BJ (cell line): ENCODE measurements around the gene RETREG3. TPM values are rescaled to one million over a fixed set of nuclear protein-coding genes. Genes with fewer than 3 reads are reported as not detected.
"Not testable (repeated sequence)": the region's sequence is repeated elsewhere in the genome, so short reads cannot be mapped to it uniquely, and the experiment has no call there.

Experiments used
- CTCF ChIA-PET: fragments of 350-600 bp; formaldehyde crosslinking; extraction: SDS; loops from one replicate; lab custom pipeline; 2021; ENCODE audit warnings: antibody characterized with exemption, inconsistent platforms; lab: Yijun Ruan, JAX
- POLR2A ChIA-PET: fragments of 300-600 bp; sonication (Branson Sonifier 250); formaldehyde crosslinking; extraction: SDS; loops from one replicate; lab custom pipeline; 2021; ENCODE audit warnings: antibody characterized with exemption; lab: Charles Lee
- DNase-seq: peaks from one replicate; pipeline ENCODE4 v3.0.0-alpha.2; 2011; ENCODE audit warnings: low read depth
- H3K27me3 ChIP-seq: 2 replicates; pipeline ENCODE4 v1.6.0; 2011; ENCODE audit warnings: low read length; ENCODE audit not compliant: control insufficient read depth, insufficient read depth
- H3K36me3 ChIP-seq: 2 replicates; pipeline ENCODE4 v1.5.1; 2011; ENCODE audit warnings: low read length; ENCODE audit not compliant: control insufficient read depth, insufficient read depth
- H3K4me3 ChIP-seq: 2 replicates; pipeline ENCODE4 v1.5.1; 2011; ENCODE audit warnings: low read depth, mild to moderate bottlenecking, control low read depth, low read length
- polyA plus RNA-seq: library from polyadenylated mRNA; depleted of rRNA; stranded (reverse); fragments of >200 nt; gene quantifications from 2 replicates; pipeline ENCODE4 v1.2.3, GENCODE V29; 2011
- TF ChIP-seq, protein P1 (sequence below): IDR thresholded peaks from 2 replicates; pipeline ENCODE4 v1.5.1; 2011; ENCODE audit warnings: low read depth, mild to moderate bottlenecking, control low read depth, inconsistent platforms, low read length, moderate library complexity; ENCODE audit not compliant: insufficient read depth

RETREG3 gene
- polyA plus RNA-seq, 1 experiment: 54.4 TPM

DNA sequence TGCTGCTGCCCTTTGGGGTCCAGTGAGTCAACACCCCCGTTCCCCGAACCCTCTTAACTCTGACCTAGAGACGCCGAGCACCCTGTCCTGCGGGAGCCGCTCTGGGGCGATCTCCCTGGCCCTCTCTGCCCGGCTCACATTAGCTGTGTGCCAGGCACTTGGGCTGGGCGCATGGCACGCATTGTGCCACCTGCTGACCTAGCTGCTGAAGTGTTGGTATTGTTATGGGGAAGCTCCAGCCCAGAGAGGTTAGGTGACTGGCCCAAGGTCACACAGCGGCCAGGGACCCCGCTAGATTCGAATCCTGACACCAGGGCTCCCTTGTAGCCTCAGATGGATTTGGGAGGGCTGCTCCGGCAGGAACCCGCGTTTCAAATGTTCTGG is 55.3 kb downstream of the RETREG3 start:
- POLR2A ChIA-PET: interaction anchor here (0.5 kb wide), 1 partner anchor 24 kb away, joined by 5 read pairs; no protein-coding TSS in a partner anchor
- CTCF ChIA-PET: interaction anchor here (1.1 to 1.8 kb wide), 4 partner anchors 12 to 486 kb away, joined by 3 to 4 read pairs (median 4); no protein-coding TSS in a partner anchor
- no peaks in the 10 kb centered on the region for H3K27me3 ChIP-seq
- peak overlapping the region; percentile 95 for H3K4me3 ChIP-seq
- TF ChIP-seq, protein P1, sequence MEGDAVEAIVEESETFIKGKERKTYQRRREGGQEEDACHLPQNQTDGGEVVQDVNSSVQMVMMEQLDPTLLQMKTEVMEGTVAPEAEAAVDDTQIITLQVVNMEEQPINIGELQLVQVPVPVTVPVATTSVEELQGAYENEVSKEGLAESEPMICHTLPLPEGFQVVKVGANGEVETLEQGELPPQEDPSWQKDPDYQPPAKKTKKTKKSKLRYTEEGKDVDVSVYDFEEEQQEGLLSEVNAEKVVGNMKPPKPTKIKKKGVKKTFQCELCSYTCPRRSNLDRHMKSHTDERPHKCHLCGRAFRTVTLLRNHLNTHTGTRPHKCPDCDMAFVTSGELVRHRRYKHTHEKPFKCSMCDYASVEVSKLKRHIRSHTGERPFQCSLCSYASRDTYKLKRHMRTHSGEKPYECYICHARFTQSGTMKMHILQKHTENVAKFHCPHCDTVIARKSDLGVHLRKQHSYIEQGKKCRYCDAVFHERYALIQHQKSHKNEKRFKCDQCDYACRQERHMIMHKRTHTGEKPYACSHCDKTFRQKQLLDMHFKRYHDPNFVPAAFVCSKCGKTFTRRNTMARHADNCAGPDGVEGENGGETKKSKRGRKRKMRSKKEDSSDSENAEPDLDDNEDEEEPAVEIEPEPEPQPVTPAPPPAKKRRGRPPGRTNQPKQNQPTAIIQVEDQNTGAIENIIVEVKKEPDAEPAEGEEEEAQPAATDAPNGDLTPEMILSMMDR: no peak
- H3K36me3 ChIP-seq: no peaks in the 10 kb centered on the region; the same call in 1 of the 2 replicates
- no peak for DNase-seq

DNA sequence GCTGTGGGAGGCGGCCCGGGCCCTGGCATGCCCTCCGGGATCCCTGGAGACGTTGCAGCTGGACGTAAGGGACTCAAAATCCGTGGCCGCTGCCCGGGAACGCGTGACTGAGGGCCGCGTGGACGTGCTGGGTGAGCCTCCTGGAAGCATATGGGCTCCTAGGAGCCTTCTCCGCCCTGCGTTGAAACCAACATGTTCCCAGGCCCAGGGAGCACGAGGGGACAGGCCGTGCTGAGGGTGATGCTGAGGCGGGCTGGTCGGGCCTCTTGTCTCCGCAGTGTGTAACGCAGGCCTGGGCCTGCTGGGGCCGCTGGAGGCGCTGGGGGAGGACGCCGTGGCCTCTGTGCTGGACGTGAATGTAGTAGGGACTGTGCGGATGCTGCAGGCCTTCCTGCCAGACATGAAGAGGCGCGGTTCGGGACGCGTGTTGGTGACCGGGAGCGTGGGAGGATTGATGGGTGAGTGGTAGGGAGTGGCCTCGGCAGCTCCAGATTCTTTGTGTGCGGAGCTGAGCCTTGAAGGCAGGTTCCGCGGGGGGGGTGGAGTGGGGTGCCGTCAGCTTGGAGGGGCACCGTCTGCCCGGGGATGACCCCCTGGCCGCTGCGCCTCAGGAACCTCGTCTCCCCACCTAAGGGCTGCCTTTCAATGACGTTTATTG is 55.9 kb downstream of the RETREG3 start:
- POLR2A ChIA-PET: interaction anchor here (0.6 kb wide), 1 partner anchor 395 kb away, joined by 5 read pairs; no protein-coding TSS in a partner anchor
- Histone ChIP-seq H3K36me3 (no peaks in the 10 kb centered on the region; the same call in 1 of the 2 replicates), H3K4me3 (no peak overlapping the region), H3K27me3 (no peaks in the 10 kb centered on the region)
- no peak for DNase-seq
- CTCF ChIA-PET: interaction anchor here (1.1 to 1.8 kb wide), 3 partner anchors 25 to 485 kb away, joined by 3 to 4 read pairs (median 4); no protein-coding TSS in a partner anchor
- TF ChIP-seq, protein P1: no peak

DNA sequence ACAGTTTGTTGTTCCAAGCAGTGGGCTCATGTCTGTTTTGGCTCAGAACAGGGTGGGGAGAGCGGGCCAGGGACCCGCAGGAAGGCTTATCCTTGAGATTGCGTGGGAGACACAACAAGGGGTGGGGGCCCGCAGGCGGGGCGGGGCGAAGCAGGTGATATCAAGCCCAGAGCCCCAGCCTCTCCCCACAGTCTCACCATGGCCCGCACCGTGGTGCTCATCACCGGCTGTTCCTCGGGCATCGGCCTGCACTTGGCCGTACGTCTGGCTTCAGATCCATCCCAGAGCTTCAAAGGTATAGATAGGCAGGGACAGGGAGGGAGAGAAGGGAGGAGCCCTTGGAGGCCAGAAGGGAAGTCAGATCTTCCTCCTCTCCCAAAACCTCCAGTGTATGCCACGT is 56.4 kb downstream of the RETREG3 start, which contains the start of gene HSD17B1:
Gene HSD17B1, plus strand, starts transcription at position 188 of the 400 bp plus-strand sequence. Its CDS starts 11 bp downstream, at position 199.
- DNase-seq: not testable (repeated sequence)
- ChIA-PET POLR2A (interaction anchor here (0.6 kb wide), 1 partner anchor 395 kb away, joined by 5 read pairs; no protein-coding TSS in a partner anchor), CTCF (interaction anchor here (1.8 kb wide), 1 partner anchor 26 kb away, joined by 4 read pairs; no protein-coding TSS in a partner anchor)

DNA sequence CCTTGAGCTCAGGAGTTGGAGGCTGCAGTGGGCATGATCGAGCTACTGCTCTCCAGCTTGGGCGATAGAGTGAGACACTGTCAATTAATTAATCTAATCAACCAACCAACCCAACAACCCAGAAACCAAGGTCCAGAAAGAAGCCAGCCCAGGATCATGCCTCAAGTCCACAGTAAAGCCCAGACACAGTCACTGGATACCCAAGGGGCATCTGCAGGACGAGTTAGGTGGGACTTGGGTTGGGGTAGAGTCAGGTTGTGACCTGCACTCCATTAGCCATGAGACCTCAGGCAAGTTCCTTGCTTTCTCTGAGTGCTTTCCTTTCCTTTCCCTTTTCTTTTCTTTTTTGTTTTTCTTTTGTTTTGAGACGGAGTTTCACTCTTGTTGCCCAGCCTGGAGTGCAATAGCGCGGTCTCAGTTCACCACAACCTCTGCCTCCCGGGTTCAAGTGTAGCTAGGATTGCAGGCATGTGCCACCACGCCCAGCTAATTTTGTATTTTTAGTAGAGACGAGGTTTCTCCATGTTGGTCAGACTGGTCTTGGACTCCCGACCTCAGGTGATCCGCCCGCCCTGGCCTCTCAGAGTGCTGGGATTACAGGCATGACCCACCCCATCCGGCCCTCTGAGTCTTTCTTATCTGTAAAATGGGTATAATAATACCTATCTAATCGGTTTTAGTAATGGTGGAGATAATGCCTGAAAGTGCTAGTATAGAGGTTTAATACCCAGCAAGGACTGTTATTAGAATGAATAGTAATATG is 60.0 kb downstream of the RETREG3 start:
- H3K4me3 ChIP-seq: no peak overlapping the region
- POLR2A ChIA-PET: no interaction called here
- no peaks in the 10 kb centered on the region for H3K27me3 ChIP-seq
- TF ChIP-seq, protein P1: no peak
- CTCF ChIA-PET: interaction anchor here (0.8 to 1.4 kb wide), 5 partner anchors 11 to 137 kb away, joined by 3 to 4 read pairs (median 3); no protein-coding TSS in a partner anchor
- no peak for DNase-seq
- H3K36me3 ChIP-seq: no peaks in the 10 kb centered on the region

More for the DNA sequence above, 56.4 kb downstream of the RETREG3 start, which contains the start of gene HSD17B1:
- H3K27me3 ChIP-seq, H3K36me3 ChIP-seq: not testable (repeated sequence)
- peak within 1 kb of the TSS; percentile 95 for H3K4me3 ChIP-seq

DNA sequence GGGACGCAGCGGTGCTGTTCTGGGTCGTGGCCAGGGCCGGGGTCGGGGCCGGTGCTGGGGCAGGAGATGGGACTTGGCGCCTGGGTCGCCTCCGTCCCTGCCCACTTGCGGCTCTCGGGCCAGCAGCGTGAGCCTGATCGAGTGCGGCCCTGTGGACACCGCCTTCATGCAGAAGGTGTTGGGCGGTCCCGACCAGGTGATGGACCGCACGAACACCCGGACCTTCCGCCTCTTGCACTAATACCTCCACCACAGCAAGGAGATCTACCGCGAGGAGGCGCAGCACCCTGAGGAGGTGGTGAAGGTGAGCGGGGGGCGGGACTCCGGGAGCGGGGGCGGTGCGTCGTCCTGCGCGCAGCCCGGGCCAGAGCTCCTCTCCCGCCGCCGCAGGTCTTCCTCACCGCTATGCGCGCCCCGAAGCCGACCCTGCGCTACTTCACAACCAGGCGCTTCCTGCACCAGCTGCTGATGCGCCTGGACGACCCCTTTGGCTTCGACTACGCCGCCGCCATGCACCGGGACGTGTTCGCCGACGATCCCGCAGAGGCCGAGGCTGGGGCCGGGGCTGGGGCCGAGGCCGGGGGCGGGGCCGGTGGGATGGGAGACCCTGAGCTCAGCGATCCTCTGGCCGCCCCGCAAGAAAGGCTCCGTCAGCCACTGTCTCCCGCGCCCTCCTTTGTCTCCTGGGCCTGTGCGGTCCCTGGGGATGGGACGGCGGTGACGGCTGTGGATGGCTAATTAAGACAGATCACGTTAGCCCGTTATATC is 60.9 kb downstream of the RETREG3 start:
- Histone ChIP-seq H3K27me3 (no peaks in the 10 kb centered on the region), H3K4me3 (peak overlapping the region; percentile 31), H3K36me3 (peaks cover 5% of the 10 kb centered on the region)
- TF ChIP-seq, protein P1: peak; percentile 35; the same call in 1 of the 2 replicates
- no peak for DNase-seq
- ChIA-PET CTCF (interaction anchor here (0.8 to 1.4 kb wide), 4 partner anchors 12 to 138 kb away, joined by 3 to 4 read pairs (median 3); no protein-coding TSS in a partner anchor), POLR2A (no interaction called here)
